ENCODE measurements around the gene ZNF638. TPM values are rescaled to one million over a fixed set of nuclear protein-coding genes. Genes with fewer than 3 reads are reported as not detected.

The ZNF638 gene
- total RNA-seq, 1 experiment from 2014 or later: 80.8 TPM

DNA sequence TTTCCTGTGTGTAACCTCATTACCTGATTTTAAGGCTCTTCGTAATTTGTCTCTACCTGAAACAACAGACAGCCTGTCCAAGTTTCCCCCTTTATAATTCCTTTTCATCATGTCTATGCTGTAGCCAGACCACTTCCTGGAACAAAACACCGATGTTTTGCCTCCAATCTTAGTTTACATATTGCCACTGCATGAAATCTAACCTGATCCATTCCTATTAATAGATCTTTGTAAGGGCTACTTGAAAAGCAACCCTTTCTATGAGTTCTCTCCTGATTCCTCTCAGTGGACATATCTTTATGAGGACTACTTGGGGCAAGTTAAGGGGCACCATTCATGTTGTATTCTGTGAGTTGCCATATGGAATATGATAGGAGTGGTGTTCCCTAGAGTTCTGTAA is 30.9 kb downstream of the ZNF638 start:
- Histone ChIP-seq H3K9me3 (ENCODE audit: control insufficient read depth, insufficient read depth, low read depth, low read length) (no peaks in the 10 kb centered on the region), H3K27ac (ENCODE audit: low read length) (no peak overlapping the region), H3K27me3 (ENCODE audit: control insufficient read depth, insufficient read depth, low read length) (no peaks in the 10 kb centered on the region), H3K4me1 (ENCODE audit: control insufficient read depth, insufficient read depth, low read length) (no peaks in the 10 kb centered on the region), H3K36me3 (ENCODE audit: control insufficient read depth, insufficient read depth, low read length) (peaks cover 54% of the 10 kb centered on the region), H3K4me3 (ENCODE audit: low read depth in 2 of 2, low read length in 2 of 2) (no peak overlapping the region)
- no TSS peak for BruUV-seq (replicated peaks)
- CTCF ChIA-PET: interaction anchor here (0.6 kb wide), 1 partner anchor 63 kb away, joined by 3 read pairs; no protein-coding TSS in a partner anchor
- intact Hi-C loops (cut with micrococcal nuclease; ENCODE audit: unreplicated experiment): no loop called here
- POLR2A ChIA-PET: no interaction called here
- in situ Hi-C loops (cut with HindIII; ENCODE audit: low pct_unique_long_range_greater_than_20kb, low sequenced_read_pairs): no loop called here
- DNase-seq (ENCODE audit: low read depth, low spot score) (no peak), ATAC-seq (no peak)
- TF ChIP-seq TCF7L2 (IDR thresholded peaks at IDR 0.05; ENCODE audit: low read depth, low read length) (no peak), SIN3A (IDR thresholded peaks at IDR 0.05; ENCODE audit: borderline replicate concordance, insufficient read depth, low read depth, low read length) (no peak), POLR2AphosphoS5 (IDR thresholded peaks at IDR 0.05; ENCODE audit: low read depth, low read length) (no peak)
- TF ChIP-seq, protein P1, sequence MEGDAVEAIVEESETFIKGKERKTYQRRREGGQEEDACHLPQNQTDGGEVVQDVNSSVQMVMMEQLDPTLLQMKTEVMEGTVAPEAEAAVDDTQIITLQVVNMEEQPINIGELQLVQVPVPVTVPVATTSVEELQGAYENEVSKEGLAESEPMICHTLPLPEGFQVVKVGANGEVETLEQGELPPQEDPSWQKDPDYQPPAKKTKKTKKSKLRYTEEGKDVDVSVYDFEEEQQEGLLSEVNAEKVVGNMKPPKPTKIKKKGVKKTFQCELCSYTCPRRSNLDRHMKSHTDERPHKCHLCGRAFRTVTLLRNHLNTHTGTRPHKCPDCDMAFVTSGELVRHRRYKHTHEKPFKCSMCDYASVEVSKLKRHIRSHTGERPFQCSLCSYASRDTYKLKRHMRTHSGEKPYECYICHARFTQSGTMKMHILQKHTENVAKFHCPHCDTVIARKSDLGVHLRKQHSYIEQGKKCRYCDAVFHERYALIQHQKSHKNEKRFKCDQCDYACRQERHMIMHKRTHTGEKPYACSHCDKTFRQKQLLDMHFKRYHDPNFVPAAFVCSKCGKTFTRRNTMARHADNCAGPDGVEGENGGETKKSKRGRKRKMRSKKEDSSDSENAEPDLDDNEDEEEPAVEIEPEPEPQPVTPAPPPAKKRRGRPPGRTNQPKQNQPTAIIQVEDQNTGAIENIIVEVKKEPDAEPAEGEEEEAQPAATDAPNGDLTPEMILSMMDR (IDR thresholded peaks at IDR 0.05): no peak
- TF ChIP-seq, protein P2, sequence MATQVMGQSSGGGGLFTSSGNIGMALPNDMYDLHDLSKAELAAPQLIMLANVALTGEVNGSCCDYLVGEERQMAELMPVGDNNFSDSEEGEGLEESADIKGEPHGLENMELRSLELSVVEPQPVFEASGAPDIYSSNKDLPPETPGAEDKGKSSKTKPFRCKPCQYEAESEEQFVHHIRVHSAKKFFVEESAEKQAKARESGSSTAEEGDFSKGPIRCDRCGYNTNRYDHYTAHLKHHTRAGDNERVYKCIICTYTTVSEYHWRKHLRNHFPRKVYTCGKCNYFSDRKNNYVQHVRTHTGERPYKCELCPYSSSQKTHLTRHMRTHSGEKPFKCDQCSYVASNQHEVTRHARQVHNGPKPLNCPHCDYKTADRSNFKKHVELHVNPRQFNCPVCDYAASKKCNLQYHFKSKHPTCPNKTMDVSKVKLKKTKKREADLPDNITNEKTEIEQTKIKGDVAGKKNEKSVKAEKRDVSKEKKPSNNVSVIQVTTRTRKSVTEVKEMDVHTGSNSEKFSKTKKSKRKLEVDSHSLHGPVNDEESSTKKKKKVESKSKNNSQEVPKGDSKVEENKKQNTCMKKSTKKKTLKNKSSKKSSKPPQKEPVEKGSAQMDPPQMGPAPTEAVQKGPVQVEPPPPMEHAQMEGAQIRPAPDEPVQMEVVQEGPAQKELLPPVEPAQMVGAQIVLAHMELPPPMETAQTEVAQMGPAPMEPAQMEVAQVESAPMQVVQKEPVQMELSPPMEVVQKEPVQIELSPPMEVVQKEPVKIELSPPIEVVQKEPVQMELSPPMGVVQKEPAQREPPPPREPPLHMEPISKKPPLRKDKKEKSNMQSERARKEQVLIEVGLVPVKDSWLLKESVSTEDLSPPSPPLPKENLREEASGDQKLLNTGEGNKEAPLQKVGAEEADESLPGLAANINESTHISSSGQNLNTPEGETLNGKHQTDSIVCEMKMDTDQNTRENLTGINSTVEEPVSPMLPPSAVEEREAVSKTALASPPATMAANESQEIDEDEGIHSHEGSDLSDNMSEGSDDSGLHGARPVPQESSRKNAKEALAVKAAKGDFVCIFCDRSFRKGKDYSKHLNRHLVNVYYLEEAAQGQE (IDR thresholded peaks at IDR 0.05; ENCODE audit: insufficient read depth in 1 of 2, low read depth in 2 of 2, low read length in 1 of 2): no peak

DNA sequence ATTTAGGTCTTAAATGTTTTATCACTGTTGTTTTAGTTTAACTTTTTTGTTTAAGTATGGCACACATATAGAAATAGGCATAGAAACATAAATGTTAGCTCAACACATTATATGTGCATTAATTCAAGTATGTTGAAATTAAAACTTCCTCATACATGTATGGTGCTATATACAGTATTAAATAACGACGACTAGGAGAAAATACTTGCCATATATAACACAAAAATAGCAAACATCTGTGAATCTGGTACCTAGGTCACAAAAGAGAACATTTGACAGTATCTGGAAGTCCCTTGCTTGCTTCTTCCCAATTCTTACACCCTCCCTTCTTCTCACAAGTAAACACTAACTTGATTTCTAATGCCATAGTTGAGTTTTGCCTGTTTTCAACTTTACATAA is 38.4 kb downstream of the ZNF638 start:
- ATAC-seq (no peak), DNase-seq (ENCODE audit: low read depth, low spot score) (no peak)
- no TSS peak for BruUV-seq (replicated peaks)
- Histone ChIP-seq H3K27me3 (ENCODE audit: control insufficient read depth, insufficient read depth, low read length) (no peaks in the 10 kb centered on the region), H3K9me3 (ENCODE audit: control insufficient read depth, insufficient read depth, low read depth, low read length) (no peaks in the 10 kb centered on the region), H3K4me3 (ENCODE audit: low read depth in 2 of 2, low read length in 2 of 2) (no peak overlapping the region), H3K36me3 (ENCODE audit: control insufficient read depth, insufficient read depth, low read length) (peaks cover 32% of the 10 kb centered on the region), H3K4me1 (ENCODE audit: control insufficient read depth, insufficient read depth, low read length) (no peaks in the 10 kb centered on the region), H3K27ac (ENCODE audit: low read length) (no peak overlapping the region)
- ChIA-PET POLR2A (no interaction called here), CTCF (no interaction called here)
- in situ Hi-C loops (cut with HindIII; ENCODE audit: low pct_unique_long_range_greater_than_20kb, low sequenced_read_pairs): no loop called here
- TF ChIP-seq, protein P1 (IDR thresholded peaks at IDR 0.05): no peak
- TF ChIP-seq TCF7L2 (IDR thresholded peaks at IDR 0.05; ENCODE audit: low read depth, low read length): no peak
- no peak for TF ChIP-seq POLR2AphosphoS5 (IDR thresholded peaks at IDR 0.05; ENCODE audit: low read depth, low read length)
- TF ChIP-seq, protein P2 (IDR thresholded peaks at IDR 0.05; ENCODE audit: insufficient read depth in 1 of 2, low read depth in 2 of 2, low read length in 1 of 2): no peak
- TF ChIP-seq SIN3A (IDR thresholded peaks at IDR 0.05; ENCODE audit: borderline replicate concordance, insufficient read depth, low read depth, low read length): no peak
- intact Hi-C loops (cut with micrococcal nuclease; ENCODE audit: unreplicated experiment): no loop called here

All from Panc1 (cell line).